HuH-7.5 (cell line): ENCODE results near the gene CLSTN3.
"Not testable (repeated sequence)": the region's sequence is repeated elsewhere in the genome, so short reads cannot be mapped to it uniquely, and the experiment has no call there.

Experiments used
- DNase-seq: peaks from one replicate; pipeline ENCODE4 v3.0.0; 2011; ENCODE audit warnings: low spot score

CLSTN3 gene

DNA sequence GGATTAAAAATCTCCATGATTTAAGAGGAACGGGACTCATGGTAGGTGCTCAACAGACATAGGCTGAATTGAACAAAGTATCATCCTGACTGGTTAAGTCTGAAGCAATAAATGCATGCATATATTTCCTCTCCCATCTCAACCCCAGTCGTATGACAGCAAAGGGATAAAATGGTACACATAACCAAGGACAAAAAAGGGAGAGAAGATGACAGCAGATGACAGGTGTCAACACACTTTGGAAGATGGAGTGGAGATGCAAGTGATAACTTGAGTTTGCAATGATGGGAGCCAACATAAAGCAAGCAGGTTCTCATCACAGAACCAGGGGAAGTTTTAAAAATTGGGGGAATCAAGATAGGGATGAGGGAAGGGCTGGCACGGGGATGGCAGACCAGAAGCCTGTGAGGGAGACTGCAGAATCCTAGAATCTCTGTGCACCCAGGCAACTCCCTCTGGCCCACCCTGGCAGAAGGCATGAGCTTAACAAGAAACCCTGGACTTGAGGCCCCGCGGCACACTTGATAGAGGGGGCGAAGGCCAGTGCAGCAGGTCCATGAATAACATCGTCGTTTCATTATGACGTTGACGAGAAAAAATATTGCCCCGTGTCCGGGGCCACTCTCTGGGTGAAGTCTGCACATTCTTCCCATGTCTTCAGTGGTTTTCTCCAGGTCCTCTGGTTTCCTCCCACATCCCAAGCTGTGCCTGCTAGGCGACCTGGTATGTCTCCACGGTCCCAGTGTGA, 26.2 kb upstream of the CLSTN3 start:
- no peak for DNase-seq

DNA sequence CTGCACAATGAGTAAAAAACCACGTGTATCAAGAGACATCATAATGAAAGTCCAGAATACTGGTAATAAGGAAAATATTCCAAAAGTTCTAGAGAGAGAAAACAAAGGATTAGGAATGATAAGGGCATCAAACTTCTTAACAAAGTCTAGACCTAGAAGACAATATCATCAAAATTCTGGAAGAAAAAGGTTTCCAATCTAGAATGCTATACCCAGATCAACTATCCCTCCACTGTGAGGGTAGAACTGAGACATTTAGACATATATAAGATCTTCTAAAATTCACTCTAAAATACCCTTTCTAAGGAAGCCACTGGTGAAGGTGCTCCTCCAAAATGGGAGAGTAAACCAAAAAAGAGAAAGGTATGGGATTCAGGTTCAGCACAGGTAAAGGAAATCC, 24.1 kb upstream of the CLSTN3 start:
- DNase-seq: no peak

DNA sequence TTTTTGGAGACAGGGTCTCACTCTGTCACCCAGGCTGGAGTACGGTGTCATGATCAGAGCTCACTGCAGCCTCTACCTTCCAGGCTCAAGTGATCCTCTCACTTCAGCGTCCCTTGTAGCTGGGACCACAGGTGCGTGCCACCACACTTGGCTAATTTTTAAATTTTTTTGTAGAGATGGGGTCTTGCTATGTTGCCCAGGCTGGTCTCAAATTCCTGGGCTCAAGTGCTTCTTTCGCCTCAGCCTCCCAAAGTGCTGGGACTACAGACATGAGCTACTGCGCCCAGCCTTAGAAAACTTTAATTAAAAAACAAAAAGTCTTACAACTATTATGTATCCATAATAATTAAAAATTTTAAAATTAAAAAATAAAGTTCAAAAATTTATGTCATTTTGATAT, 23.0 kb upstream of the CLSTN3 start:
- DNase-seq: not testable (repeated sequence)

DNA sequence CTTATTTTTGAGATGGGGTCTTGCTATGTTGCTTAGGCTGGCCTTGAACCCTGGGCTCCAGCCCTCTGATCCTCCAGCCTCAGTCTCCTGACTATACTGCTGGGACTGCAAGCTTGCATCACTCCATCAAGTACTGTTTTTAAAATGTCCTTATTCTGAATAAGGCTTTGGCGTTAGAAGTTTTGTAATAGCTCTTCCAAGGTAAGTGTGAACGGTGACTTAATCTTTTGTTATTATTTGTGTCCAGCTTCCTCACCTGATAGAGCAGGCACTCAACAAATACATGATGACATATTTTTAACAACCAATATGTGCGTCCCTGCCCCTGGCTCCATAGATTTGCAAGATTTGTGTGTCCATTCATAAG, 22.6 kb upstream of the CLSTN3 start:
- DNase-seq: no peak

DNA sequence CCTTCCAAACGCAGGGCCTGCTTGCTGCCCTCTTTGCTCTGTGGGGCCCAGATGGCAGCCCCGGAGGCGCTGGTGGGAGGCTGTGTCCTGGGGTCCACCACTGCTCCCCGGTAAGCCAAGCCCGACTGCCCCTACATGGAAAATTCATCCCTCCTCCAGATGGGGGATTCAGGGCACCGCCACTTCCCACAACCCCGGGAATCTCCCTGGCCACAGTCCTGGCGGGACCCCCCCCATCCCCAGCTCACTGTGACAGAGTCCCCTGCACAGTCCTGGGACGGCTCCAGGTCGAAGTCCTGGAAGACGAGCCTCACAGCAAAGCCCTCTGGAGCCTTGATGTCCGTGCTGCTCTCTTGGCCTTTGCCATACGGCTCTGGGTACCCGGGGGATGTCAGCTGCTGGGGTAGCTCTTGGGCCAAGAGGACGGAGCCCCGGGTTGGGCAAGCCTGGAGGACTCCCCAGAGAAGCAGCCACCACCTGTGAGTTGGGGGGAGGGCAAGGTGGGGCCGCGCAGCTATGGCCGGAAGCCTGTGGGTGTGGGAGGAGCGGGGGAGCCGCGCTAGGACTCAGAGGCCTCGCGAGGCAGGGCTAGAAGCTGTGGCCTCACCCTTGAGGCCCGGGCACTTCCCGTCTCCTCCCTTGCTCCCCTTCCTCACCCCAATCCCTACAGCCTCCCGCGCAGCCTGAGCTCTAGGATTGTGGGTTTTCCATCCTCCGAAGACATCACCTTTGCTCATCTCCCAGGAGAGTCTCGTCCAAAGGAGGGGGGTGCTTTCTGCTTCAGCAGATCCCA, 22.0 kb upstream of the CLSTN3 start:
- DNase-seq: peak; percentile 56

DNA sequence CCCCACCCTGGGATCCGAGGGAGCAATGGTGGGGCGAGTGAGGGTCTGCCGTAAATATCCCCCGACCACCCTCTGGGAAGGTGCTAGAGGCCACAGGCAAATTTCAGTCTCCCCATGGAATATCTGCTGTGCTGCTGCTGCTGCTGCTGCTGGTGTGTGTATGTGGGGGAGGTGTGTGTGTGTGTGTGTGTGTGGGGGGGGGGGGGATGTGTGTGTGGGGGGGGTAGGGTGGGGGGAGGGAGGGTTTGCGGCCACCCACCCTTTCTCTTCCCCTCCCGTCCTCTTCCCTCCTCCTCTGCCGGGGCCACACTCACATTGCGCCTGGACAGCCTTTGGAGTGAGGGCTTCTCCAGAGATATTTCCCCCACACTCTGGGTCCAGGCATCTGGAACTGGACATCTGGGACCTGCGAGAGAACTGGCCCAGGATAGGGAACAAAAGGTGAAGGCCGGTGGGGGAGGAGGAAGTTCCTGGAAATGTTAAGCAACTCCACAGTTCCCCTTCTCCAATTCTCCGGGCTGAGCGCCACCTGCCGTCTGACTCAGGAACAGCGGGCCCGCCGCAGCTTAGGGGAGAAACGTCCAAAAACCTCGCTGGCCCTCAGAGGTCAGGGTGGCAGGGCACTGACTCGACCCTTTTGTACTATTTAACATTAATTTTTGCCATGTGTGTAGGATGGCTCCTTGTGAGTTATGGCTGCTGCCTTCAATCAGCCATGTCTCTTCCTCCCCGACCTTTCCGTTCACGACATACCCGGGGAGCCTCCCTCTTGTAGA, 21.2 kb upstream of the CLSTN3 start, which contains the start of gene C1RL:
Gene C1RL, minus strand, starts transcription at position 419 of the 776 bp plus-strand sequence. Its CDS starts 34 bp downstream, at position 385.
- no peak for DNase-seq

DNA sequence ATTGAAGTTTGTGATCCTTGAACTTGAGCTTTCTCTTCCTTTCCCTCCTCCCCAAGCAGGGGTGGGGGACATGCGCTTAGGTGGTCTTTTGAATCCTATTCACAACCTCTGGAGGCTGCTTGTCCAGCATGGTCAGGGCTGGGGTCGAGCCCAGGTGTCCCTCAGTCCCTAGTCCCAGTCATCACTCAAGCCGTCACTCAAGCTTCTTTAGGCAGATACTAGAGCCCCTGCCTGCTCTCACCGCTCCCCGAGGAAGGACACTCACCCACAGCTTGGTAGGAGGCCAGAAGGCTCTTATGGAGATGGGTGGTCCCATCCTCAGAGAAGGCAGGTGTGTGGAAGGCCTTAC, 20.6 kb upstream of the CLSTN3 start:
- no peak for DNase-seq

DNA sequence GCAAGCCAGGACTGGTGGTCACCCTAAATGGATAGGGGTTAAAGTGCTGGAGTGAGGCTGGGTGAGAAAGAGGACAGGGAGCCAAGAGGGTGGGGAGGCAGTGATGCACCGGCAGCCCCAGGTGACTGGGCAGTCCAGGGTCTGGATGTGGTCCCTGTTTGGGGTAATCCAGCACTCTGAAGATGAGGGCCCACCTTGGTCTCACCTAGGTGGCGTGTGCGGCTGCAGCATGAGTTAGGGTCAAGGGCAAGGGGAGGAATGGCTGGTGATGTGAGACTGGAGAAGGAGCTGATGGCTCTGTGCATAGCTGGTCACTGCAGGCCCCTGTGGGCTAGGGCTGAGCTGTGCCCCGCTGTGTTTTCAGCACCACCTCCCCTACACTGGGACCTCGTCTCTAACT, 19.5 kb upstream of the CLSTN3 start:
- no peak for DNase-seq

DNA sequence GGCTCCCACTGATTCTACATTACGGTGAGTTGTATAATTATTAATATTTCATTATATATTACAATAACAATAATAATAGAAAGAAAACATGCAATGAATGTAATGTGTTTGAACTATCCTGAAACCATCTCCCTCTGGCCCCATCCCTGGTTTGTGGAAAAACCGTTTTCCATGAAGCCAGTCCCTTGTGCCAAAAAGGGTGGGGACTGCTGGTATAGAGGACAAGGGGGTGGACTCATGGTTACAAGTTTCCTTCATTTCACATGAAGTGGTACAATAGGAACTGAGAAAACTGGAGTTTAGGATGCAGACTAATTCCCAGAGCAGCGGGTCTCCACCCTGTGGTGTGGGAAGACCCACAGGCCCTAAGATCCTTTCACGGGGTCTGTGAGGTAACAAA, 18.1 kb upstream of the CLSTN3 start:
- no peak for DNase-seq

DNA sequence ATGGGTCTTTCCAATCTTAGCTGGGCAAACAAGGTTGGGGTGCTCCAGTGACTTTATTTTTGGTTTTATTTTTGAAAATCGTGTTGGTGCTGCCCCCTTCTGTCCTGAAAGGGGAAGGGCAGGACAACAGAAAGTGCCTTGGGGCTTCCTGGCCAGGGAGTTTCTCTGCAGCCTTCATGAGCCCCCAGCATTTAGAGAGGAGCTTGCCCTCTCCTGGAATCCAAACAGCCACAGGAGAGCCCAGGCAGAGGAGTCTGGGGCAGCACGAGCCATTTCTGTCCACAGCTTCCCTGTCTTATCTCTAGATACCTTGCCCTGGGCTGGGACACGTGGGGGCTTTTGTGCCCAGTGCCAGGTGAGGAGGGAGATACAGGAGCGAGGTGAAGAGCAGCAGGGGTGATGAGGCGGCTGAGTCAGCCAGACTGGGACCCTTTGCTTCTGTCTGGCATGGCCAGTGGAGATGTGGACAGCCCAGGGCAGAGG, 16.7 kb upstream of the CLSTN3 start:
- DNase-seq: no peak

DNA sequence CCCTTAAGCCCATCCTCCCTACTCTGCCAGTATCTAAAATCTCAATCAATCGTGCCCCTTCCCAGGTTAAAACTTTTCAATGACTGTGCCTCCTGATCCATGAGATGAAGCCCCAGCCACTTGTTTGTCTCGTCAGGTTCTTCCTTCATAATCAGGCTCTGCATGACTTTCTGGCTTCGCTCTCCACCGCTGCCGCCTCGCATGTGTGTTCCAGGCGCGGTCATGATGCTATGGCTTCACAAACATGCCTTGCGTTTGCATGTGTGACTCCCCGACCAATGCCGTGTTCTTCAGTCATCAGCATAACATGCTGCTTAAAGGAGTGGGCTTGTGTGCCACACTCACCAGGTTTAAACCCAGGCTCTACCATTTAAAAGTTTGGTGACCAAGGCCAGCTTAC, 16.2 kb upstream of the CLSTN3 start:
- DNase-seq: no peak

DNA sequence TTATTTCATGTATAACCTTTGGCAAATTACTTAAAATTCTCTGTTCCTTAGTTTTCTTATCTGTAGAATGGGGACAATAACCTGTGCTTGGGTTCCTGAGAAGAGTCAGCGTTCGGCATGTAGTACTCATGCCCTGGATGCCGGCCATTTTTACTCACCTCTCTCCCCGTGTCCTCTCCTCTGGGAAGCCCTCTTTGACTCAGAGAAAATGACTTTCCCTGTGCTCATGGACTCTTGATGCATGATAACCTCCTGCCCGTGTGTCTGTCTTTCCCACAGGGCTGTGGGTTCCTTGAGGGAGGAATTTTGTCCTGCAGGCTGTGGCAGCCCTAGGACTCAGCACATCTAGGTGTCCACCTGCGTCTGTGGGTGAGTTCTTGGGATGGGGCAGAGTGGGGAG, 15.3 kb upstream of the CLSTN3 start:
- no peak for DNase-seq

DNA sequence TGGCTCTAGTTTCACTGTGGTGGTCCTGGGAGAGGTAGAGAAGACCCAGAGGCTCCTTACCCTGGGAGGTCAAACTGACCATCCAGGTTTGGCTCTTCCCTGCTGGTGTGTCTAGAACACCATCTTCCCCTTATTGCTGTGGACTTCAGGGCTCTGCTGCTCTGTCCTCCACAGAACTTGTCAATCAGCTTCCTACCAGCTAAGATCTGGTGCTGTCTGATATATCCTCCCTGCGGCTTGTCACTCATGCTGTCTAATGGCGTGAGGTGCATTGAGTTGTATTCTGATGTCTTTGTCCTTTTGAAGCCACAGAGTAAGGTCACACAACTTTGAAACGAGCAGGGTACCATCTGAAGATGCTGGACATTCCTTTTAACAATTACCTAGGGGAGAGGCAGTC, 14.0 kb upstream of the CLSTN3 start:
- DNase-seq: no peak

DNA sequence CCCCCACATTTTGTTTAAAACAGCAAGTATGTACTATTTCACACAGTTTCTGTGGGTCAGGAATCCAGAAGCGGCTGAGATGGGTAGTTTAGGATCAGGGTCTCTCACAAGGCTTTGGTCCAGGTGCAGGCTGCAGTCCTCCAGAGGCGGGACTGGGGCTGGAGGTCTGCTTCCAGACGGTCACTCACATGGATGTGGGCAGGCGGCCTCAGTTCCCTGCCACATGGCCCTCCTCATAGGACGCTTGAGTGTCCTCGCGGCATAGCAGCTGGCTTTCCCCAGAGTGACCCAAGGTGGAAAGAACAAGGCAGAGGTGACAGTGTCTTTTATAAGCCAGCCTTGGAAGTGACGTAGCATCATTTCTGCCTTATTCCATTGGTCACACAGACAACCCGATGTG, 13.3 kb upstream of the CLSTN3 start:
- no peak for DNase-seq

DNA sequence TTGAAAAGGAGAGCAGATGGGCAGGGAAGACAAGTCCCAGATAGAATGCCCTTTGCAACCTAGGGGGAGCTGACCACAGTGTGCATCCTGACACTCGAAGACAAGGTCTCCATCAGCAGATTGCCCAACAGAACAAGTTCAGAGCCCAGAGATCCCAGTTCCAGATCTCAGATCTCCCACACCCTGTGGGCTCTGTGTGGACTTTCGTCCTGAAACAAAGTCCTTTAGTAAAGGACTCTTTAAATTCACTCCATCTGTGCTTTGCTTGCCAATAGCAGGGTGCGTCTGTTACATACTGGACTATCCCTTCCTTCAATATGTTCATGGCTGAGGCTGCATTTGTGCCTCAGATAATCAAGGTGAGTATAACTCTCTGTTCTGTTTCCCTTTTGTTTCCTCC, 12.5 kb upstream of the CLSTN3 start:
- no peak for DNase-seq

DNA sequence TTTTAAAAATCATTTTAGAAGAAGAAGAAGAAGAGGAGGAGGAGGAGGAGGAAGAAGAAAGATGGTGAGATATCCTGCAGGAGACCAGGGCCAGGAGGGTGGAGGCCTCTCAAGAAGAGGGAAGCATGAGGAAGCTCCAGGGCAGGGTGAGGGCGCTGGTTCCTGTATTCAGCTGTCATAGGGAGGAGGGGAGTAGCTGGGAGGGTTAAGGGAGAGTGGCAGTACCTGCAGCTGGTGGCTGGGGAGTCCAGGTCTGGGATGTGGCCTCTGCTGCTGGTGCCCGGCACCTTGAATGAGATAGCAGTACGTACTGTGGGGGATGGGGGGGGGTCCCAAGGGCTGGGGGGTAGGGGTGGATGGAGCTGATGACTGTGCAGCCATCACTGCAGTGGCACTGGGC, 11.3 kb upstream of the CLSTN3 start:
- no peak for DNase-seq

DNA sequence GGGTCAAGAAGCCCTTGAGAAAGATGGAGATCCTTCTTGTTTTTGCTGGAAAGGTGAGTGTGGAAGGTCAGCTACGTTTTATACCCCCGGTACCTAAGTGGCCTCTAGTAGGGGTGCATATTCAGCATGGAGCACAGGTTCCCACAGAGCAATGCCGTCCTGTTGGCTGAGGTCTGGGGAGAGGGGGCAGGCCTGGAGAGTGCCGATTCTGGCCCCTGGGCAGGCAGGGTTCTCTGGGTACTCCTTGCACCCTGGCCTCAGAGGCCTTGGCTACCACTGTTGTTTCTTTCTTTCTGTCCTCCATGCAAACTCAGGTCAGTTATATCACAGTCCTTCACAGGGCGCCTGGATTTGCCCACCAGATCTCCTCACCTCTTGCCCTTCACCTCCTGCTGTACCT, 10.0 kb upstream of the CLSTN3 start:
- no peak for DNase-seq

DNA sequence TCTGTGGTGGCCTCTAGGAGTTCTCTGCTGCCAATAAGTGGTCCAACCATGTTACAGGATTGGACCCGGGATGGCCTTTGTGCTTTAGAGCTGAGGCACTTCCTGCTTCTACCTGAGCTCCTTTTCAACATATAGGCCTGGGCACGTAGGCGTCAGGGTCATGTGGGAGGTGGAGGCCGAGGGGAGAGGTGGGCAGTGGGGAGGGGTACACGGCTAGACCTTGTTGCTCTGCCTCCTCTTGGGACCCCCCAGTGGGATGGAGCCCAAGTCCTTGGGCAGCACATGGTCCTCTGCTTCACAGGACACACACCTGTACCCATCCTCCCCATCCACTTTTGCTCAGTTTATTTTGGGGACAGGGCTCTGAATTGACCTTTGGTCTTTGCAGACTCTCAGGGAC, 8.8 kb upstream of the CLSTN3 start:
- no peak for DNase-seq

DNA sequence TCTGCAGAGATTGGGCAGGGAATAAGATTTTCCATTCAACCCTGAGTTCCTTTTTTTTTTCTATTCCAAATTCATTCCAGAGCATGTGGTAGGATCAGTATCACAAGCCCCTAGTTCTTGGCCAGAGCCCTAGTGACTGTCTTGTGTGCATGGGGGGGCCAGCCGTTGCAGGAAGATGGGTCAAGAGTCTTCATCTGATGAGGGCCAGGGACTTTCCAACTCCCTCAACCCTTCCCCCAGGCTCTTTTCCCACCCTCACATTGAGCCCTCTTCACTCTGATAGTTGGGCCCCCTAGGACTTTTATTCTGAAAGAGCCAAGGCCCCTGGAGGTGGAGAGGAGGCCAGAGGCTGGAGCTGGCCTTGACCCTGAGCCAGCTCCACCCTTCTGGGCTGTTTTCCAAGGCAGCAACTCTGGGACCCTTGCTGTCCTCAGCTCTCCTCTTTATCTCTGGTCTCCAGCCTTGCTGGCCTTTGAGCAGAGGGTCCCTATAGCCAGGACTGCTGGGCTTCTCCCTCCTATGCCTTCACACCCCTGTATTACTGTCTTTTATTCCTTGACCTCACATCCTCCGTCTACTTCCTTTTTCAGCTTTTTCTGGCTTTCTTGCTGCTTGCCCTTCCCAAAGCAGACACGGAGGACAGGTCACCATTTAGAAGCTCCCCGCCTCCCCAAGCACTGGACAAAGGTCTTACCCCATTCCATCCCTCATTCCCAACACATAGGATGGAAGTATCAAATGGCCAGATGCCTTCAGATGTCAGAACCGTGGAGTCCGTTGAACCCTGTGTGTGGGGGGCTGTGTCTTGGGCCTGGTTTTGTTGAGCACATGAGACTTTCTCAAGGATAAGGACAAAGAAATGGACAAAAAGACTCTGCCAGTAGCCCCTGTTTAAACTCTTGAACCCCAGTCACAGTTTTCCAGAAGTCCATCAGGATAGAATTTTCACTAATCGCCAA, 7.1 kb upstream of the CLSTN3 start:
- DNase-seq: no peak

DNA sequence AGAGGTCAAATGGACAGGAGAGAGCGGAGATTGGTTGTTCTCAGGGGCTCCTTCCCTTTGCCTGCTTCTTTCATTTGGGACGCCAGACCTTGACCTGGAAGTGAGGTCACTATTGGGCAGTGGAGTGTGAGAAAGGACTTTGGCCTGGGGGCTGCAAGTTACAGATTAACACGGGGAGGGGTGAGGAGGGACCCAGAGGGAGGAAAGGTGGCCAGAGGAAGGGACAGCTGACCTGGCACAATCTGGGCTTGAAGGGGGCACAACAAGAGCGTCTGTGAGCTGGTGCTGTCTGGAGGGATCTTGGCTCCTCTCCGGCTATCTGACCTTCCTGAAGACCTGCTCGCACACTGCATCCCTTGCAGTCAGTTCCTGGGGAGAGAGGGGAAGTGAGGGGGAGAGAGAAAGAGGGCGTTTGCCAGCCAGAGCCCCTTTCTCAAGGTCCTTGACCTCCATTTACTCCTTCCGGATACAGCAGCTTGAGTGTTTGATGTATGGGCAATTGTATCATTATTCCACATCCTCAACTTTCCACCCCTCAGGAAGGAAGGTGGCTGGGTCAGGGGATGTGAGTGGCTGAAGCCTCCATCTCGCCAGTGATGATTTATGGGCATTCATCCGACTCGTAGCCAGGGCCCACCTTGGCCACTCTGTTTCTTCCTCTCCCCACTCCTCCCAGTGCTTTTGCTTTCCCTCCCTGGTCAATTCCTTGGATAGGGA, 6.2 kb upstream of the CLSTN3 start:
- DNase-seq: peak; percentile 70

DNA sequence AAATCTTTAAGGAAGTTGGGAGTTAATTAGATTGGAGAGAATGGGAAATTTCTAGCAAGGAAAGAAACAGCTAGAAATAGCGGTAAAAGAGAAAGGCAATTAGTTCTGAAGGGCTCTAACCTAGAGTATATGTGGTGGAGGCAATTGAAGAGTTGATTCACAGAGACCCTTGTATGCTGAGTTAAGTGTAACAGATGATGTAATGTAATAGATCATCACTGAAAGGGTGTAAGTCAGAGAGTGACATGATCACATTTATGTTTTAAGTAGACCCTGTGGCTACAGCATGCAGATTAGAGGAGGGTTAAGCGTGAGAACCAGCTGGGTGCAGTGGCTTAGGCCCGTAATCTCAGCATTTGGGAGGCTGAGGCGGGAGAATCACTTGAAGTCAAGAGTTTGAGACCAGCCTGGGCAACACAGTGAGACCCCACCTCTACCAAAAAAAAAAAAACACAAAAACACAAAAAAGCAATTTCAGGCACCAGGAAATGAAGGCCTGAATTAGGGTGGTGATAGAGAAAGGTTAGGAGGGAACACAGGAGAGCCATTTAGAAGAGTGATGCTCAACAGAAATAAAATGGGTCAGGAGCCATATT, 4.4 kb upstream of the CLSTN3 start:
- no peak for DNase-seq
